Breast epithelium (tissue), 4 donors: ENCODE data around the gene EIF2D. TPM values are rescaled to one million over a fixed set of nuclear protein-coding genes. Genes with fewer than 3 reads are reported as not detected.

Experiments
- DNase-seq, 2 donors: peaks; one replicate each; pipeline ENCODE4 v3.0.0-alpha.2; 2019; ENCODE audit warnings: low spot score in 2 of 2
- H3K27ac ChIP-seq, 2 donors: fragments of 200-600 bp; sonication (generic) in 1 of 2; one replicate each; pipeline ENCODE4 v1.5.1; 2016 to 2019; ENCODE audit warnings: mild to moderate bottlenecking in 1 of 2
- H3K27me3 ChIP-seq, 2 donors: fragments of 200-600 bp; sonication (generic) in 1 of 2; one replicate each; pipeline versions ENCODE4 v1.5.1 to v1.6.0; 2017 to 2019; ENCODE audit warnings: control low read depth in 1 of 2, mild to moderate bottlenecking in 1 of 2
- H3K36me3 ChIP-seq: fragments of 200-600 bp; one replicate; pipeline ENCODE4 v1.5.1; 2019
- H3K4me1 ChIP-seq, 2 donors: fragments of 200-600 bp; sonication (generic); one replicate each; pipeline ENCODE4 v1.5.1; 2016 to 2019; ENCODE audit warnings: control low read depth in 1 of 2
- H3K4me3 ChIP-seq, 3 donors: fragments of 200-600 bp; sonication (generic); 1 replicate in 2 of 3; 2 replicates in 1 of 3; pipeline ENCODE4 v1.5.1; 2016 to 2019; ENCODE audit warnings: mild to moderate bottlenecking in 3 of 3, moderate library complexity in 2 of 3
- H3K9me3 ChIP-seq, 2 donors: fragments of 200-600 bp; sonication (generic) in 1 of 2; one replicate each; pipeline ENCODE4 v1.5.1; 2016 to 2019; ENCODE audit warnings: control low read depth in 1 of 2
- CTCF ChIP-seq, 3 donors: fragments of 450-650 bp; IDR thresholded peaks; one replicate each; pipeline ENCODE4 v1.5.1; 2016 to 2017; ENCODE audit warnings: antibody characterized with exemption in 3 of 3, mild to moderate bottlenecking in 3 of 3, moderate library complexity in 3 of 3
- POLR2A ChIP-seq: fragments of 450-650 bp; IDR thresholded peaks from one replicate; pipeline ENCODE4 v1.6.1; 2016; ENCODE audit warnings: antibody characterized with exemption, mild to moderate bottlenecking, moderate library complexity
- POLR2AphosphoS5 ChIP-seq, 3 donors: sonication (generic); formaldehyde crosslinking; IDR thresholded peaks; one replicate each; pipeline ENCODE4 v1.6.1; 2017; ENCODE audit warnings: antibody characterized with exemption in 3 of 3
- intact Hi-C: fragments of 100-400 bp; cut with DNase I; formaldehyde crosslinking; loops from one replicate; pipeline ENCODE4 v1.15.1; 2023; ENCODE audit warnings: low total_unique reads
- total RNA-seq, 3 donors: library from RNA; depleted of rRNA; stranded (reverse); fragments of >200 nt; gene quantifications; one replicate each; pipeline ENCODE4 v1.1.0, GENCODE V29; 2016

The EIF2D gene
- total RNA-seq, 3 donors from 2014 or later, result 55.4 to 70.1 (median 68.6) TPM

GRCh38 chr1:206568256-206568655 is 44.0 kb downstream of the EIF2D start:
- DNase-seq, result no peak
- no peak for TF ChIP-seq POLR2AphosphoS5 (IDR thresholded peaks at IDR 0.05)
- no peak for TF ChIP-seq POLR2A
- no peak for TF ChIP-seq CTCF (IDR thresholded peaks at IDR 0.05)
- H3K9me3 ChIP-seq, result no peaks in the 10 kb centered on the region
- H3K4me1 ChIP-seq, result no peaks in the 10 kb centered on the region
- no peaks in the 10 kb centered on the region for H3K27me3 ChIP-seq
- intact Hi-C loops, result no loop called here
- no peaks in the 10 kb centered on the region for H3K36me3 ChIP-seq
- H3K27ac ChIP-seq, result no peak overlapping the region
- no peak overlapping the region for H3K4me3 ChIP-seq

- Histone ChIP-seq H3K36me3 (no peaks in the 10 kb centered on the region), H3K27me3 (no peaks in the 10 kb centered on the region), H3K27ac (no peak overlapping the region), H3K4me3 (no peak overlapping the region), H3K9me3 (no peaks in the 10 kb centered on the region), H3K4me1 (no peaks in the 10 kb centered on the region)
- no peak for TF ChIP-seq CTCF (IDR thresholded peaks at IDR 0.05)
- no peak for TF ChIP-seq POLR2A
- no peak for TF ChIP-seq POLR2AphosphoS5 (IDR thresholded peaks at IDR 0.05)
- intact Hi-C loops, result no loop called here
- no peak for DNase-seq
These were observed 45.3 kb downstream of the EIF2D start for GRCh38 chr1:206566999-206567398.

GRCh38 chr1:206565995-206566394 is 46.3 kb downstream of the EIF2D start:
- TF ChIP-seq POLR2AphosphoS5 (IDR thresholded peaks at IDR 0.05) (no peak), CTCF (IDR thresholded peaks at IDR 0.05) (no peak), POLR2A (no peak)
- Histone ChIP-seq H3K27ac (no peak overlapping the region), H3K4me3 (no peak overlapping the region), H3K27me3 (no peaks in the 10 kb centered on the region), H3K4me1 (no peaks in the 10 kb centered on the region), H3K36me3 (no peaks in the 10 kb centered on the region), H3K9me3 (no peaks in the 10 kb centered on the region)
- intact Hi-C loops, result no loop called here
- DNase-seq, result no peak

GRCh38 chr1:206563367-206564207 is 48.7 kb downstream of the EIF2D start:
- DNase-seq, result no peak
- no peaks in the 10 kb centered on the region for H3K4me1 ChIP-seq
- H3K27me3 ChIP-seq, result no peaks in the 10 kb centered on the region
- TF ChIP-seq CTCF (IDR thresholded peaks at IDR 0.05) (no peak), POLR2A (no peak), POLR2AphosphoS5 (IDR thresholded peaks at IDR 0.05) (no peak)
- no peaks in the 10 kb centered on the region for H3K36me3 ChIP-seq
- intact Hi-C loops, result no loop called here
- no peak overlapping the region for H3K4me3 ChIP-seq
- H3K9me3 ChIP-seq, result no peaks in the 10 kb centered on the region
- H3K27ac ChIP-seq, result no peak overlapping the region

- TF ChIP-seq POLR2AphosphoS5 (IDR thresholded peaks at IDR 0.05) (no peak), POLR2A (no peak), CTCF (IDR thresholded peaks at IDR 0.05) (no peak)
- Histone ChIP-seq H3K9me3 (no peaks in the 10 kb centered on the region), H3K36me3 (no peaks in the 10 kb centered on the region), H3K27ac (peak overlapping the region; percentile 17 to 72), H3K4me1 (peaks cover 3 to 9% of the 10 kb centered on the region in 2 donors), H3K27me3 (no peaks in the 10 kb centered on the region), H3K4me3 (no peak overlapping the region)
- DNase-seq, result no peak
- intact Hi-C loops, result no loop called here
These were observed 52.1 kb downstream of the EIF2D start for GRCh38 chr1:206560007-206560716.
